Mucosa of descending colon (tissue), 3 donors: ENCODE data around the gene KBTBD12. TPM values are rescaled to one million over a fixed set of nuclear protein-coding genes. Genes with fewer than 3 reads are reported as not detected.

ENCODE experiments used
- ATAC-seq: fragments of 200-7000 bp; cut with Tn5 transposase; one replicate; pipeline ENCODE4 v1.9.1; 2020; ENCODE audit warnings: mild to moderate bottlenecking, moderate library complexity
- DNase-seq, 3 donors: peaks; one replicate each; pipeline ENCODE4 v3.0.0-alpha.2; 2020
- H3K36me3 ChIP-seq: fragments of 200-600 bp; one replicate; pipeline ENCODE4 v1.8.0; 2021; ENCODE audit warnings: low read depth, mild to moderate bottlenecking
- H3K4me1 ChIP-seq: fragments of 200-600 bp; one replicate; pipeline ENCODE4 v1.8.0; 2021; ENCODE audit warnings: low read depth, mild to moderate bottlenecking
- H3K4me3 ChIP-seq: fragments of 200-600 bp; one replicate; pipeline ENCODE4 v1.8.0; 2021; ENCODE audit warnings: mild to moderate bottlenecking
- H3K9me3 ChIP-seq: fragments of 200-600 bp; one replicate; pipeline ENCODE4 v1.8.0; 2021; ENCODE audit warnings: mild to moderate bottlenecking
- CTCF ChIP-seq: fragments of 200-600 bp; IDR thresholded peaks from one replicate; pipeline ENCODE4 v1.8.0; 2022; ENCODE audit warnings: antibody characterized with exemption, mild to moderate bottlenecking
- intact Hi-C, 2 donors: fragments of 100-400 bp; cut with DNase I in 1 of 2; cut with micrococcal nuclease in 1 of 2; formaldehyde crosslinking; loops; one replicate each; pipeline versions ENCODE4 v1.11.0 to v1.11.1; 2022; cut with DNase I, micrococcal nuclease
- total RNA-seq, 3 donors: library from RNA; stranded (reverse); fragmentation: NEBNext Ultra II Directional in 2 of 3; extraction: Animal tissue kit (Norgen Biotek cat#: 25700) in 2 of 3; gene quantifications; one replicate each; pipeline versions ENCODE4 v1.2.1 to v1.2.4, GENCODE V29; 2021 to 2023
- donor health status: DM: no; HTN: no; CAD: no; lungs with moderate emphysema.
- donor health status: DM: no; HTN: no; CAD: no.
- donor health status: DM: no; HTN: yes; CAD: no.

KBTBD12 gene
- total RNA-seq, 3 donors from 2014 or later: 3.1 to 6.6 (median 5.5) TPM

- no peak overlapping the region for H3K4me3 ChIP-seq
- DNase-seq (no peak), ATAC-seq (peak; percentile 46)
- TF ChIP-seq CTCF: no peak
- intact Hi-C loops: no loop called here
- H3K9me3 ChIP-seq: no peaks in the 10 kb centered on the region
- H3K4me1 ChIP-seq: no peaks in the 10 kb centered on the region
- H3K36me3 ChIP-seq: no peaks in the 10 kb centered on the region
These were observed 14.9 kb downstream of the KBTBD12 start for GRCh38 chr3:127929818-127930413.

- ATAC-seq (no peak), DNase-seq (no peak)
- no peaks in the 10 kb centered on the region for H3K36me3 ChIP-seq
- no peaks in the 10 kb centered on the region for H3K9me3 ChIP-seq
- H3K4me1 ChIP-seq: no peaks in the 10 kb centered on the region
- intact Hi-C loops: no loop called here
- TF ChIP-seq CTCF: no peak
- H3K4me3 ChIP-seq: no peak overlapping the region
These were observed 18.4 kb downstream of the KBTBD12 start for GRCh38 chr3:127933396-127933795.

- H3K4me3 ChIP-seq: no peak overlapping the region
- ATAC-seq: no peak
These were observed 23.8 kb downstream of the KBTBD12 start for GRCh38 chr3:127938800-127939199.

GRCh38 chr3:127940116-127940515 lies 25.1 kb downstream of the KBTBD12 start:
- peak; percentile 87 for ATAC-seq
- intact Hi-C loops: no loop called here
- H3K4me3 ChIP-seq: no peak overlapping the region
- no peak for TF ChIP-seq CTCF
- DNase-seq: peak in 1 of 3 donors; percentile 19
- H3K4me1 ChIP-seq: no peaks in the 10 kb centered on the region
- H3K36me3 ChIP-seq: no peaks in the 10 kb centered on the region
- H3K9me3 ChIP-seq: peaks cover 4% of the 10 kb centered on the region

More at GRCh38 chr3:127938800-127939199, 23.8 kb downstream of the KBTBD12 start:
- TF ChIP-seq CTCF: no peak
- Histone ChIP-seq H3K9me3 (peaks cover 4% of the 10 kb centered on the region), H3K4me1 (no peaks in the 10 kb centered on the region), H3K36me3 (no peaks in the 10 kb centered on the region)
- intact Hi-C loops: no loop called here
- no peak for DNase-seq

- no peaks in the 10 kb centered on the region for H3K36me3 ChIP-seq
- ATAC-seq (no peak), DNase-seq (no peak)
- TF ChIP-seq CTCF: no peak
- no peaks in the 10 kb centered on the region for H3K4me1 ChIP-seq
- no peak overlapping the region for H3K4me3 ChIP-seq
- peaks cover 4% of the 10 kb centered on the region for H3K9me3 ChIP-seq
- intact Hi-C loops: no loop called here
These were observed 27.6 kb downstream of the KBTBD12 start for GRCh38 chr3:127942613-127943012.

GRCh38 chr3:127948211-127948610 lies 33.2 kb downstream of the KBTBD12 start:
- Histone ChIP-seq H3K9me3 (no peaks in the 10 kb centered on the region), H3K4me3 (no peak overlapping the region), H3K4me1 (no peaks in the 10 kb centered on the region), H3K36me3 (no peaks in the 10 kb centered on the region)
- ATAC-seq: no peak
- DNase-seq: no peak
- no peak for TF ChIP-seq CTCF
- intact Hi-C loops: no loop called here
